NCI-H69 (cell line): ENCODE data around the gene TMPRSS2.

Source experiments
- DNase-seq: peaks from one replicate; lab custom pipeline; 2025; lab: John Stamatoyannopoulos, UW

Gene TMPRSS2

GRCh38 chr21:41447356-41447755 is 60.6 kb downstream of the TMPRSS2 start:
- DNase-seq, result no peak

GRCh38 chr21:41446586-41446985 is 61.4 kb downstream of the TMPRSS2 start:
- no peak for DNase-seq

DNA sequence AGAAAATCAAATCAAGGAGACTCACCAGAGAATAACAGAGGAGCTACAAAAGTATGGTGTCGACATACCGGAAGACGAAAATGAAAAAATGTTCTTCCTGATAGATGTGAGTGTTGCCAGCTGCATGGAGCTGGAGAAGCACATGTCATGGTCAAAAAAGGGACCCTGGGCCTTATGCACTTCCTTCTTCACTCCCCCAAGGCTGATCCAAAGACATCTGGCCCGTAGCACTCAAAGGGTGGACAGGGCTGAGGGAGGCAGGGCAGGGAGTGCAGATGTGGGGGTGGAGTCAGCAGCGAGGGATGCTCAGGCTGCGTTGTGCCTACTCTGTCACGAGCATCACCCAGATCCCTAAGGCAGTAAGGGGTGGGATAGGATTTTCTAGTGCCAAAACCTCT is 62.5 kb downstream of the TMPRSS2 start:
- DNase-seq, result no peak

DNA sequence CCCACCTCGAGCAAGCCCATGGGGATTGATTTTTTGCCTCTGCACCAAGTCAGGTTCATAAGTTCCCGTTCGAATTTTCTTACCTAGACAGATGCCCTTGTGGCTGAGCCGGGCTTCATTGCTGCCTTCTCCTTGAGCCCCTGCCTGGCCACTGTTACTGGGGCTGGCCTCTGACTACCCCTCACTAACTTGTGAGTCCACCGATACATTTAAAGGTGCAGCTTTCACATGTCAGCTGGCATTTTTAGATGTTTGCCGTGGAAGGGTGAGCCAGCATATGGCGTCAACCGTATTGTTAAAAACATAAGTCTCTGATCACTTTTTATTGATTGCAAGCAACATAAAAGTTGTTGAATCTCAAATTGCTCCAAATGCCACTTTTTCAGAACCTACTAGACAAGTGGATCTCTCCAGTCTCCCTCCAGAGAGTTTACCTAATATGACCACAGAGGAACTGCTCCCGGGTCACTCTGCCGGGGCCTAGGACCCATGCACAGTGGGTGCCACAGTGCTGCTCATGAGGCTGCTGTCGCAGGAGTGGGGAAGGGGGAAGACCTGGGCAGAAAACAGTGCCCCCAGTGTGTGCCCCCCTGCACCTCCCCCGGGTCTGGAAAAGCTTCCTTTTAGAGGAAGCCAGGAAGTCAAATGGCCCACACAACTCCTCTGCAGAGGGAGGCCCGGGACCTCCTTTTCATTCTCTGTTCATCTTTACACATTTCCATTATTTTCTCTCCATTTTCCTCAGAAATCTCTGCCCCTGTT is 63.1 kb downstream of the TMPRSS2 start:
- DNase-seq, result no peak

GRCh38 chr21:41443562-41443961 is 64.4 kb downstream of the TMPRSS2 start:
- DNase-seq, result no peak

DNA sequence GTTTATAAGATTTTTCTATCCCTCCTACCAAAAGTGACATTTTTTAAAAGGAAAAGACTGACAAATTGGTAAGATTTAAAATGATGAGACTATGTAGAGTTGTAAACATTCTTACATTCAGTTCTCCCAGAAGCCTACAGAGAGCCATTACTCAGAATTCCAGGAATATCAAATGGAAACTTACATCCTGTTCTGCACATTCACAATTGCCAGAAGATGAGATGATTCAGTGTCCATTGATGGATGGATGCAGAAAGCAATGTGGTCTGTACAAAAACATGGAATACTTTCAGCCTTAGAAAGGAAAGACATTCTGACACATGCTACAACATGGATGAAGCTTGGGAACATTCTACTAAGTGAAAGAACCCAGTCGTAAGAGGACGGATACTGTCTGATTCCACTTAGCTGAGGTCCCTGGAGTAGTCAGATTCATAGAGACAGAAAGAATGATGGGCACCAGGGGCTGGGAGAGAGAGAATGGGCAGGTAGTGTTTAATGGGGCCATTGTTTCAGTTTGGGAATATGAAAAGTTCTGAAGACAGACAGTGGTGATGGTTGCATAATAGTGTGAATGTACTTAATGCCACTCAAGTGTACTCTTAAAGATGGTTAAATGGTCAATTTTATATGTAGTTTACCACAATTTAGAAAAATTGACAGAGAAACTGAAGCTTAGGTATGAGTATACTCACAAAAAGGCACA is 65.3 kb downstream of the TMPRSS2 start:
- DNase-seq, result no peak

- DNase-seq, result no peak
Observed at GRCh38 chr21:41441546-41441945, 66.4 kb downstream of the TMPRSS2 start.

GRCh38 chr21:41439248-41439647 is 68.7 kb downstream of the TMPRSS2 start:
- DNase-seq, result no peak

- no peak for DNase-seq
Observed at GRCh38 chr21:41438425-41439113, 69.4 kb downstream of the TMPRSS2 start.

GRCh38 chr21:41437729-41438128 is 70.2 kb downstream of the TMPRSS2 start:
- no peak for DNase-seq

GRCh38 chr21:41435706-41436105 is 72.3 kb downstream of the TMPRSS2 start:
- DNase-seq, result no peak

GRCh38 chr21:41433566-41433965 is 74.4 kb downstream of the TMPRSS2 start:
- DNase-seq, result no peak

DNA sequence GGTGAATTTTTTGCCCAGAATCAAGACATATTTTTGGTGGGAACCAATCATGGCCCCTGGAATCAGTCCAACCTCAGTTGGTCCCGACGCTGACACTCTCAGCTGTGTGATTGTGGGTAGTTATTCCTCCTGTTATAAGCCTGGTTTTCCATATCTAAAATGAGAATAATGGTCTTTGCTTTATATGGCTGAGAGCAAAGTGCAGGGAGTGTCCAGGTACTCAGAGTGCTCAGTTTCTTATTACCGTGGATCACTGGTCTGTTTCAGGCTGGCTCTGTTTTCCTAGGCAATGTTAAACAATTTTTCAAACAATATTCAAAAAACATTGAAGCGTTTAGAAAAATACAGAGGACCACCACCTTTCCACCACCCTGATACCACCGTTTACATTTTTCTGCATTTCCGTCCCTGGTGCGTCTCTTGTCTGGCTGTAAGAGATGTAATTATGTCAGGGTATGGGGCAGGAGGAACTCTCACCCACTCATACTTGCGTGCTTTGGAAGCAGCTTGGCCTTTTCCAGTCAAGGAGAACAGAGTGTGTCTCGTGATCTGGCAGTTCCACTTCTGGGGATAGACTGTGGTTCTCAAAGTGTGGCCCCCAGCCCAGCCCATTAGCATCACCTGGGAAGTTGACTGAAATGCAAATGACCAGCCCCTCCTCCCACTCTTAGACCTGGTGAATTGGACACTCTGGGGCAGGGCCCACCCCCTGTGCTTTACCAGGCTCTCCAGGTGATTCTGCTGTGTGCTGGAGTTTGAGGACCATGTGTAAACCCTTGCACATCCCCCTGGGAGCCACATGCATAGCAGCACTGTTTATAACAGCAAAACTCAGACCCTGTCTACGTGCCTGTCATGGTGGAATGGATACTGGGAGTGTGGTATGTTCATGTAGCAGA is 75.1 kb downstream of the TMPRSS2 start:
- DNase-seq, result no peak

DNA sequence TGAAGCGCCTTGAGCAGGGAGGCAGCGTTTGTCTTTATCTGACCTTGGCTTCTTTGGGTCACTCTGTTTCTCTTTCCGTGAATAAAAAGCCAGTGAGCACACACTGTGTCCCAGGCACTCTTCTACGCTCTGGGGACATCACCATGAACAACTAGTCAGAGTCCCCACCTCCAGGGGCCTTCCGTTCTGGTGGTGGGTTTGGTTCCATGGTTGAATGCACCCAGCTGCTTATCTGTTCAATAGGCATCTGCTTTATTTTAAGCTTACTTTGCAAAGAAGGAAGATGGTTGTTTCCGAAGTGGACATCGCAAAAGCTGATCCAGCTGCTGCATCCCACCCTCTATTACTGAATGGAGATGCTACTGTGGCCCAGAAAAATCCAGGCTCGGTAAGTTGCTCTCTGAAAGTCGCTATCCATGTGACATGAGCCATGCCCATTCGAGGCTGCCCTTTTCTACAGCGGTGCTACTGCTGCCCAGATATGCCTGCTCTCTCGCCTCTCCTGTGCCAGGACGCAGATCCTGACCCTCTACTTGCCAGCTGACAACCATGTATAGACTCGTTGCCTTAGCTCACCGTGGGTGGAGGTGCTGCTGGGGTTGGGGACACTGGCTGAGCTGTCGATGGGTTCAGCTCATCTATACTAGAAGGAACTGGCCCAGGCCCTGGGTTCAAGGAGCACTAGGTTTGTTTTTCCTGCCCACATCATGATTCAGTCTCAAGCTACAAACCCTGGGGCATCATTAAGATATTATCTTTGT is 76.0 kb downstream of the TMPRSS2 start:
- no peak for DNase-seq

DNA sequence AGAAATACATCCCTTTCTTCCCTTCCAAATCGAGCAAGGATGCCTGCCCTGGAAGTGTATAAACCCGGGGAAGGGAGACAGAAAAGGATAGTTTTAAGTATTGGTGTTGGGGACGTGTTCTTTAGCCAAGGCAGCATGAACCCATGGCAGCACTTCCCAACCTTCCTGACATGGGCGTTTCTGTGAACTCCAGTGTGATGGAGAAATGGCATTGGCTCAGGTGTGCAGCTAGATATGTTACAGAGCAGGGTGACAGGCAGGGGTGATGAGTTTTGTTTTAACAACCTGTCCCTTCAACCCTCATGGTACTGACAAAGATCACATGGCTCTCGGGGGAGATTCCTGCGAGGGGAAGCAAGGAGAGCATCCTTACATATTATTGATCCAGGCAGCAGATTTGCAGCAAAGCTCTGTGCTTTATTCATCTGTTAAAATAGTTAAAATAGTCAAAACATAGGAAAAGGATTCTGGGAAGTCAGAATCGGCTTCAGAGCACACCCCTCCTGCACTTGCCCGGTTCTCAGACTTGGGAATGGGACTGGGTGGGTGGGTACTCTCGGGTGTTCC is 78.0 kb downstream of the TMPRSS2 start:
- no peak for DNase-seq

GRCh38 chr21:41429305-41429704 is 78.7 kb downstream of the TMPRSS2 start:
- DNase-seq, result no peak

GRCh38 chr21:41428847-41429246 is 79.1 kb downstream of the TMPRSS2 start:
- no peak for DNase-seq

GRCh38 chr21:41428311-41428710 is 79.6 kb downstream of the TMPRSS2 start:
- no peak for DNase-seq

- no peak for DNase-seq
Observed at GRCh38 chr21:41427556-41427955, 80.4 kb downstream of the TMPRSS2 start.

- no peak for DNase-seq
Observed at GRCh38 chr21:41426676-41427404, 81.1 kb downstream of the TMPRSS2 start.
